Body of pancreas (tissue), 4 donors: Measurements from ENCODE around the gene MAP4K2. TPM values are rescaled to one million over a fixed set of nuclear protein-coding genes. Genes with fewer than 3 reads are reported as not detected.

Experiments
- ATAC-seq: fragments of 150-250 bp; one replicate; pipeline ENCODE4 v1.9.1; 2016
- DNase-seq, 4 donors: peaks; one replicate each; pipeline ENCODE4 v3.0.0-alpha.2; 2019
- H3K27ac ChIP-seq, 4 donors: fragments of 200-600 bp; sonication (generic); 1 replicate in 3 of 4; 2 replicates in 1 of 4; pipeline versions ENCODE4 v1.5.1 to v1.6.1; 2016 to 2019; ENCODE audit warnings: mild to moderate bottlenecking in 1 of 4, mixed read lengths in 1 of 4, moderate library complexity in 1 of 4
- H3K27me3 ChIP-seq, 2 donors: fragments of 200-600 bp; sonication (generic); one replicate each; pipeline ENCODE4 v1.6.0; 2016; ENCODE audit warnings: mild to moderate bottlenecking in 1 of 2
- H3K36me3 ChIP-seq, 2 donors: fragments of 200-600 bp; sonication (generic); replicated peaks in 1 of 2; 2 replicates each; pipeline ENCODE4 v1.5.1; 2016; ENCODE audit warnings: low read depth in 2 of 2; ENCODE audit not compliant: insufficient read depth in 1 of 2
- H3K4me1 ChIP-seq: fragments of 200-600 bp; sonication (generic); one replicate; pipeline ENCODE4 v1.6.0; 2016
- H3K4me3 ChIP-seq, 2 donors: fragments of 200-600 bp; sonication (generic); 1 replicate in 1 of 2; 2 replicates in 1 of 2; pipeline ENCODE4 v1.5.1; 2016 to 2019
- H3K9me3 ChIP-seq, 3 donors: fragments of 200-600 bp; sonication (generic); 1 replicate in 2 of 3; 2 replicates in 1 of 3; pipeline ENCODE4 v1.5.1; 2016
- CTCF ChIP-seq, 7 experiments: fragments of 450-650 bp in 4 of 7; fragments of 200-600 bp in 3 of 7; sonication (generic) in 3 of 7; IDR thresholded peaks; one replicate each; pipeline ENCODE4 v1.5.1; 2016 to 2019; ENCODE audit warnings: antibody characterized with exemption in 7 of 7
- POLR2A ChIP-seq, 3 donors: fragments of 450-650 bp; IDR thresholded peaks; one replicate each; pipeline ENCODE4 v1.6.1; 2016; ENCODE audit warnings: antibody characterized with exemption in 3 of 3, mild to moderate bottlenecking in 2 of 3
- WGBS, 2 donors: methylation state at CpG; one replicate each; pipeline ENCODE4 v1.1.5; 2017; 5-methylcytosine and 5-hydroxymethylcytosine counted together
- intact Hi-C: fragments of 100-400 bp; cut with DNase I; formaldehyde crosslinking; loops from one replicate; pipeline ENCODE4 v1.15.1; 2023
- total RNA-seq, 2 donors: library from RNA; depleted of rRNA; stranded (reverse); fragments of >200 nt; gene quantifications; one replicate each; pipeline ENCODE4 v1.1.0, GENCODE V29; 2016

Gene MAP4K2
- total RNA-seq, 2 donors from 2014 or later = 10.4 to 18.1 TPM

- Histone ChIP-seq H3K27me3 (no peaks in the 10 kb centered on the region), H3K36me3 (no peaks in the 10 kb centered on the region), H3K9me3 (no peaks in the 10 kb centered on the region), H3K4me1 (peaks cover 52% of the 10 kb centered on the region), H3K27ac (peak overlapping the region; percentile 63 to 93 (median 87)), H3K4me3 (peak overlapping the region; percentile 38 to 65)
- 11% methylated on average over 9 of the region's 9 CpGs for WGBS, 2 donors
- TF ChIP-seq POLR2A (IDR thresholded peaks at IDR 0.05) (no peak), CTCF (IDR thresholded peaks at IDR 0.05) (no peak)
- DNase-seq = no peak
- intact Hi-C loops = loop anchor here (5.0 kb wide), 1 partner anchor 52 kb away; no protein-coding TSS in a partner anchor
- no peak for ATAC-seq
Observed at GRCh38 chr11:64845129-64845775, 42.2 kb upstream of the MAP4K2 start.

DNA sequence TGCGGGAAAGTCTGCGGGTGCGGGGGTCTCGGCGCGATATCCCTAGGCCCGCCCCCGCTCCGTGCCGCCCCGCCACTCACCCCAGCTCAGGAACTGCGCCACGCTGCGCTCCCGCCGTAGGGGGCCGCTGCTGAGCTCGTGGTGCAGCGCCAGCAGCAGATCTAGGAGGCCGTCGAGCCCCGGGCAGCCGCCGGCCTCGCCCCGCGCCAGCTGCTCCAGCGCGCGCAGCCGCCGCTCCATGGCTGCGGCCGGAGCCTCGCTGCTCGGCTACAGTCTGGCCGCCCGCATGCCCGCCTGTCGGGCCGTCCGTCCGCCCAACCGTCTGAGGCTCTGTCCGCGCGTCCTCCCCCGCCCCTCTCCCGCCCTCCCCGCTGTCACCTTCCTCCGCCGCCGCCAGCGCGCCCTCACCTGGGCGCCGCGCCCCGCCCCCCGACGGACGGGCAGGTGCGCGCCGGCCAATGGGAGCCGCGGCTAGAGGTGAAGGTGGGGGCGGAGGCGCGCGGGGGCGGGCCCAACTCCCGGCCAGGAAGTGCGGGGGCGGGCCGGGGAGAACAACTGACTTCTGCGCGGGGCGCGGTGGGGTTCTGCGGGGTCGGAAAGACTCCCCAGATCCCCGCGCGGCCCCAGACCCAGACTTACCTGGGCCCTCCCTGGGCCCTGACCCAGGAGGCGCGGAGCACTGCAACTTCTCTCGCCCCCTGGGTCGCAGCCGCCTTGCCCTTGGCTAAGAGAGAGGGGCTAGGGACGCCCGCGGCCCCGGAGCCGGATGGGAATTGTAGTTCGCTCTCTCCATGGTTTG lies 41.5 kb upstream of the MAP4K2 start, which contains the start of gene CDC42BPG:
CDC42BPG (minus strand) TSS at position 324 of the 799 bp plus-strand sequence; CDS start at position 240, 84 bp downstream.
- ATAC-seq (peak; percentile 83), DNase-seq (peak; percentile 92 to 96 (median 93))
- peak within 1 kb of the TSS; percentile 63 to 93 (median 87) for H3K27ac ChIP-seq
- H3K4me3 ChIP-seq = peak within 1 kb of the TSS; percentile 38 to 65
- 0 to 2% methylated on average over 10 to 60 of the region's 96 CpGs for WGBS, 2 donors
- TF ChIP-seq CTCF (IDR thresholded peaks at IDR 0.05) = peak; percentile 42 to 77 (median 60)
- TF ChIP-seq POLR2A (IDR thresholded peaks at IDR 0.05) = peak; percentile 50 to 88 (median 51)
- peaks cover 52% of the 10 kb centered on the region for H3K4me1 ChIP-seq
- peaks cover 0 to 2% of the 10 kb centered on the region in 2 donors for H3K36me3 ChIP-seq
- no peaks in the 10 kb centered on the region for H3K9me3 ChIP-seq
- H3K27me3 ChIP-seq = no peaks in the 10 kb centered on the region
- intact Hi-C loops = loop anchor here (5.0 kb wide), 1 partner anchor 53 kb away; no protein-coding TSS in a partner anchor

DNA sequence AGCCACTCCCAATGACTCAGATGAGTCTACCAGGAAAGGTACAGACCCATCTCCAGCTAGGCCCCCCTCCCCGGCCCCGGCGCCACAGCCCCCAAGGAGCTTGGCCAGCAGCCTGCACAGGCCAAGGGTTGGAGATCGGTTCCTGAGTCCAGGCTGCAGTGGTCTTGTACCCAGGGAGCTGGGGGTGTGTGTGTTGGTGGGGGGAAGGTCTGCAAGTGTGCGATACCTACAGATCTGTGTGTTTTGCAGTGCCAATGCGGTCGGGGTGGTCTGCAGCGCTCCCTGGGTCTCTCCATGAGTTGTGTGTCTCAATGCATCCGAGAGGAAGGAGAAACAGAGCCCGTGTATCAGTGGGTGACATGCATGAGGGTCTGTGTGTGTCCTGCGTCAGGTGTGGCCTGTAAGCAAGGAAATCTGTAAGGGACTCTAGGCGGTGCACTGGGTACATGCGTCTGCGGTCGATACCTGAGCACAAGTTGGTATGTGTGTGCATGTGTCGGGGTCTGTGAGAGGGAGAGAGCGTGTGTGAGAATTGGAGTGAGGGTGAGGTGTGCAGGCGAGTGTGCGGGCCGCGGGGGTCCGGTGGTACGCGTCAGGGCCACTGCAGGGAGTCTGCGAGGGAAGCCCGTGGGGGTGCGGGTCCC lies 40.8 kb upstream of the MAP4K2 start:
- Histone ChIP-seq H3K27me3 (no peaks in the 10 kb centered on the region), H3K4me3 (peak overlapping the region in 1 of 2 donors; percentile 38), H3K4me1 (peaks cover 46% of the 10 kb centered on the region), H3K9me3 (no peaks in the 10 kb centered on the region), H3K27ac (peak overlapping the region; percentile 63 to 93 (median 87)), H3K36me3 (peaks cover 0 to 7% of the 10 kb centered on the region in 2 donors)
- peak; percentile 2 for ATAC-seq
- intact Hi-C loops = no loop called here
- TF ChIP-seq POLR2A (IDR thresholded peaks at IDR 0.05) = no peak
- no peak for TF ChIP-seq CTCF (IDR thresholded peaks at IDR 0.05)
- WGBS, 2 donors = 4 to 16% methylated on average over 12 to 27 of the region's 27 CpGs
- DNase-seq = peak in 2 of 4 donors; percentile 37 to 40

GRCh38 chr11:64842851-64843685 lies 40.1 kb upstream of the MAP4K2 start:
- no peak overlapping the region for H3K4me3 ChIP-seq
- ATAC-seq = peak; percentile 54

More at GRCh38 chr11:64842851-64843685, 40.1 kb upstream of the MAP4K2 start:
- peak overlapping the region; percentile 63 to 93 (median 87) for H3K27ac ChIP-seq
- TF ChIP-seq CTCF (IDR thresholded peaks at IDR 0.05) (peak in 1 of 7 experiments; percentile 16), POLR2A (IDR thresholded peaks at IDR 0.05) (no peak)
- intact Hi-C loops = no loop called here
- H3K4me1 ChIP-seq = peaks cover 39% of the 10 kb centered on the region
- no peaks in the 10 kb centered on the region for H3K27me3 ChIP-seq
- WGBS, 2 donors = 22 to 34% methylated on average over 9 to 16 of the region's 19 CpGs
- no peaks in the 10 kb centered on the region for H3K9me3 ChIP-seq
- H3K36me3 ChIP-seq = peaks cover 0 to 13% of the 10 kb centered on the region in 2 donors
- DNase-seq = peak; percentile 85 to 96 (median 89)
